NB4 (cell line): ENCODE data around the gene C13orf46.

Source experiments
- DNase-seq: peaks from one replicate; pipeline ENCODE4 v3.0.0; 2010; ENCODE audit warnings: low read depth
- H3K4me3 ChIP-seq: one replicate; pipeline ENCODE4 v1.5.1; 2011; ENCODE audit warnings: mild to moderate bottlenecking, low read depth, low read length, moderate library complexity
- MAX ChIP-seq: IDR thresholded peaks from 2 replicates; pipeline ENCODE4 v1.6.1; 2011; ENCODE audit warnings: low read depth, low read length
- MYC ChIP-seq: IDR thresholded peaks from 2 replicates; pipeline ENCODE4 v1.6.1; 2011; ENCODE audit warnings: low read depth, low read length
- POLR2A ChIP-seq: IDR thresholded peaks from 2 replicates; pipeline ENCODE4 v1.6.1; 2011; ENCODE audit warnings: mild to moderate bottlenecking; ENCODE audit not compliant: insufficient read length; ENCODE audit errors: extremely low read depth
- TF ChIP-seq, protein P1 (sequence below): IDR thresholded peaks from one replicate; pipeline ENCODE4 v1.5.1; 2012; ENCODE audit warnings: low read depth, low read length

Gene C13orf46

DNA sequence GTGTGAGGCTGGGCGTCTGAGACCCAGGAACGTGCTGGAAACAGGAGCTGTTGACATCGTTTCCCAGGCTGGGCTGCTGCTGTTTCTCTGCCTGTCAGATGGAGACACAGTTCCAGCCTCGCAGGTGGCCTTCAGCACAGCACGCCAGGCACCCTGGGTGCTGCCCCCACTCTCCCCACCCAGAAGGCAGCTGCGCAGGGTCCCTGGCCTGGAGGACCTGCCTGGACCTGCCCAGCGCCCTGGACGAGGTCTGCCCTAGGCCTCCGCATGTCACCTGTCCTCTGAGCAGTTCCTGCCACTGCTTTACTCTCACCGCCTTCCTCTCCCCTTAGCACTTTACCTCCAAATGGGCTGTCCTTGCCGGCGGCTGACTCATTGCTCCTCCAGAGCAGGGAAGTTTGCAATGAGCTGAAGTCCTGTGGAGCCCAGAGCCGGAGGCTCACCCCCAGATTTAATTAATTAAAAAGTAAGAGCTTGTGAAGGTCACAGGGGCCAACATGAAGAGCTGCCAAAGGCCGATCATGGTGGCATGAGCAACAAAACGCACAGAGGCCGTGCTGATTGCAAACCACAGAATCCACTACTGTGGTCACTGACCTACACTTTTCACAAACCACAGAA is 32.2 kb downstream of the C13orf46 start:
- no peak overlapping the region for H3K4me3 ChIP-seq
- peak; percentile 53 for DNase-seq
- TF ChIP-seq, protein P1, sequence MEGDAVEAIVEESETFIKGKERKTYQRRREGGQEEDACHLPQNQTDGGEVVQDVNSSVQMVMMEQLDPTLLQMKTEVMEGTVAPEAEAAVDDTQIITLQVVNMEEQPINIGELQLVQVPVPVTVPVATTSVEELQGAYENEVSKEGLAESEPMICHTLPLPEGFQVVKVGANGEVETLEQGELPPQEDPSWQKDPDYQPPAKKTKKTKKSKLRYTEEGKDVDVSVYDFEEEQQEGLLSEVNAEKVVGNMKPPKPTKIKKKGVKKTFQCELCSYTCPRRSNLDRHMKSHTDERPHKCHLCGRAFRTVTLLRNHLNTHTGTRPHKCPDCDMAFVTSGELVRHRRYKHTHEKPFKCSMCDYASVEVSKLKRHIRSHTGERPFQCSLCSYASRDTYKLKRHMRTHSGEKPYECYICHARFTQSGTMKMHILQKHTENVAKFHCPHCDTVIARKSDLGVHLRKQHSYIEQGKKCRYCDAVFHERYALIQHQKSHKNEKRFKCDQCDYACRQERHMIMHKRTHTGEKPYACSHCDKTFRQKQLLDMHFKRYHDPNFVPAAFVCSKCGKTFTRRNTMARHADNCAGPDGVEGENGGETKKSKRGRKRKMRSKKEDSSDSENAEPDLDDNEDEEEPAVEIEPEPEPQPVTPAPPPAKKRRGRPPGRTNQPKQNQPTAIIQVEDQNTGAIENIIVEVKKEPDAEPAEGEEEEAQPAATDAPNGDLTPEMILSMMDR: no peak
- TF ChIP-seq MYC (no peak), MAX (no peak), POLR2A (no peak)

GRCh38 chr13:113939944-113940297 is 34.0 kb downstream of the C13orf46 start:
- no peak overlapping the region for H3K4me3 ChIP-seq
- TF ChIP-seq MAX (no peak), POLR2A (no peak), MYC (no peak)
- TF ChIP-seq, protein P1: no peak
- no peak for DNase-seq

GRCh38 chr13:113939129-113939943 is 34.5 kb downstream of the C13orf46 start:
- no peak overlapping the region for H3K4me3 ChIP-seq
- DNase-seq: no peak
- TF ChIP-seq MAX (0 out of 2 replicates have a peak, but pooled peaks have one; percentile 15), MYC (no peak)
- TF ChIP-seq, protein P1: no peak

GRCh38 chr13:113938716-113939115 is 35.2 kb downstream of the C13orf46 start:
- no peak overlapping the region for H3K4me3 ChIP-seq
- no peak for TF ChIP-seq POLR2A
- TF ChIP-seq, protein P1: no peak
- no peak for TF ChIP-seq MYC
- TF ChIP-seq MAX: no peak
- no peak for DNase-seq

DNA sequence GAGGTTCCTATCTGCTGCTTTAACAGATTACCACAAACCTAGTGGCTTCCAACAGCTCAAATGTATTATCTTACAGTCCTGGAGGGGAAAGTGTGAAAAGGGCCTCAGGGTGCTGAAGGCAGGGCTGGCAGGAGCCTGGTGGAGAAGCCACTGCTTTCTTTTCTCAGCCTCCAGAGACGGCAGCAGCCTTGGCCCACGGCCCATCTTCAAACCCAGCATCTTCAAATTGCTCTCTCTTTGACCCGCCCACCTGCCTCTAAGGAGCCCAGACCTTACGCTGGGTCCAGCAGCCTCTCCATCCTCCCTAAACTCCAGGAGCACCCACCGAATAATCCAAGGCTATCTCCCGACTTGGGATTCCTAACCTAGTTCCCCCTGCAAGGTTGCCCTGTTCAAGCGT is 35.6 kb downstream of the C13orf46 start:
- TF ChIP-seq MYC: no peak
- TF ChIP-seq MAX: no peak
- TF ChIP-seq, protein P1: no peak
- TF ChIP-seq POLR2A: no peak
- H3K4me3 ChIP-seq: no peak overlapping the region
- DNase-seq: no peak
